Lower leg skin (tissue), 3 donors: ENCODE results near the gene PTGS1.

Experiments
- POLR2A ChIP-seq, 2 donors: fragments of 450-650 bp; IDR thresholded peaks; one replicate each; pipeline ENCODE4 v1.6.1; 2016 to 2017; ENCODE audit warnings: antibody characterized with exemption in 2 of 2, mild to moderate bottlenecking in 1 of 2, moderate library complexity in 1 of 2
- TF ChIP-seq, protein P1 (sequence below), 3 donors: fragments of 450-650 bp; IDR thresholded peaks; one replicate each; pipeline ENCODE4 v1.5.1; 2016; ENCODE audit warnings: antibody characterized with exemption in 3 of 3, mild to moderate bottlenecking in 3 of 3, moderate library complexity in 2 of 3

DNA sequence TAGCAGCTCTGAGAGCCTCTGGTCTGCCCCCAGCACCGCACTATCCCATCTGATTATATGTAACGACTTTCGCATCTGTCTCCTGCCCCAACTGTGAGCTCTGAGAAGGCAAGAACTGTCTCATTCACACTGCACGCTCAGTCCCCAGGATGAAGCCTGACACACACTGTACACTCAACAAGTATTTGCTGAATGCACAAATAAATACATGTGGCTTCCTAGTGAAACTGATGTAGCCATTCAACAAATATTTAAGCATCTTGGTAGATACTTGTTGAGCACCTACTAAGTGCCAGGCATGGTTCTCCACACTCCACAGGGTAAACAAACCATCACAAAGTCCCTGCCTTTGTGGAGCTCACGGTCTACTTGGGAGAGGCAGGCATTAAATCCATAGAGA is 34.6 kb upstream of the PTGS1 start:
- TF ChIP-seq, protein P1, sequence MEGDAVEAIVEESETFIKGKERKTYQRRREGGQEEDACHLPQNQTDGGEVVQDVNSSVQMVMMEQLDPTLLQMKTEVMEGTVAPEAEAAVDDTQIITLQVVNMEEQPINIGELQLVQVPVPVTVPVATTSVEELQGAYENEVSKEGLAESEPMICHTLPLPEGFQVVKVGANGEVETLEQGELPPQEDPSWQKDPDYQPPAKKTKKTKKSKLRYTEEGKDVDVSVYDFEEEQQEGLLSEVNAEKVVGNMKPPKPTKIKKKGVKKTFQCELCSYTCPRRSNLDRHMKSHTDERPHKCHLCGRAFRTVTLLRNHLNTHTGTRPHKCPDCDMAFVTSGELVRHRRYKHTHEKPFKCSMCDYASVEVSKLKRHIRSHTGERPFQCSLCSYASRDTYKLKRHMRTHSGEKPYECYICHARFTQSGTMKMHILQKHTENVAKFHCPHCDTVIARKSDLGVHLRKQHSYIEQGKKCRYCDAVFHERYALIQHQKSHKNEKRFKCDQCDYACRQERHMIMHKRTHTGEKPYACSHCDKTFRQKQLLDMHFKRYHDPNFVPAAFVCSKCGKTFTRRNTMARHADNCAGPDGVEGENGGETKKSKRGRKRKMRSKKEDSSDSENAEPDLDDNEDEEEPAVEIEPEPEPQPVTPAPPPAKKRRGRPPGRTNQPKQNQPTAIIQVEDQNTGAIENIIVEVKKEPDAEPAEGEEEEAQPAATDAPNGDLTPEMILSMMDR (IDR thresholded peaks at IDR 0.05): no peak
- no peak for TF ChIP-seq POLR2A (IDR thresholded peaks at IDR 0.05)
